GM21786 (cell line): Measurements from ENCODE around the gene GRHPR.
"Not testable (repeated sequence)": the region's sequence is repeated elsewhere in the genome, so short reads cannot be mapped to it uniquely, and the experiment has no call there.

ENCODE experiments used
- ATAC-seq: cut with Tn5 transposase; IDR thresholded peaks from one replicate; pipeline ENCODE4 v1.9.1; 2021; ENCODE audit not compliant: unreplicated experiment

GRHPR gene

GRCh38 chr9:37474438-37474837, 51.9 kb downstream of the GRHPR start:
- ATAC-seq = no peak

DNA sequence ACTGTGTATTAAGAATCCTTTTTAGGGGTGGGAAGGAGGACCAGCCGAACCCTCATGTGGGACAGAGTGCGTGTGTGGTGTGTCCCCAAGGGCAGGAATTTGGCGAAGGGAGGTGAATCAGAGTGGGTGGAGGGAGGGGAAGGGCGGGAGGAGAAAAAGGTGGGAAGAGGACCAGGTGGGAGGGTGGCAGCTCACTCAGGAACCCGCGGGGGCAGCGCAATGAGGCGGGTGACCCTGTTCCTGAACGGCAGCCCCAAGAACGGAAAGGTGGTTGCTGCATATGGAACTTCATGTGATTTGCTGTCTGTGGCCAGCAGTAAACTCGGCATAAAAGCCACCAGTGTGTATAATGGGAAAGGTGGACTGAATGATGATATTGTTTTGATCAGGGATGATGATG, 54.4 kb downstream of the GRHPR start:
- ATAC-seq = no peak

- ATAC-seq = not testable (repeated sequence)
Measured at GRCh38 chr9:37477443-37477842, 54.9 kb downstream of the GRHPR start.

- ATAC-seq = not testable (repeated sequence)
Measured at GRCh38 chr9:37477987-37478619, 55.6 kb downstream of the GRHPR start.

GRCh38 chr9:37480759-37481158, 58.3 kb downstream of the GRHPR start:
- no peak for ATAC-seq

DNA sequence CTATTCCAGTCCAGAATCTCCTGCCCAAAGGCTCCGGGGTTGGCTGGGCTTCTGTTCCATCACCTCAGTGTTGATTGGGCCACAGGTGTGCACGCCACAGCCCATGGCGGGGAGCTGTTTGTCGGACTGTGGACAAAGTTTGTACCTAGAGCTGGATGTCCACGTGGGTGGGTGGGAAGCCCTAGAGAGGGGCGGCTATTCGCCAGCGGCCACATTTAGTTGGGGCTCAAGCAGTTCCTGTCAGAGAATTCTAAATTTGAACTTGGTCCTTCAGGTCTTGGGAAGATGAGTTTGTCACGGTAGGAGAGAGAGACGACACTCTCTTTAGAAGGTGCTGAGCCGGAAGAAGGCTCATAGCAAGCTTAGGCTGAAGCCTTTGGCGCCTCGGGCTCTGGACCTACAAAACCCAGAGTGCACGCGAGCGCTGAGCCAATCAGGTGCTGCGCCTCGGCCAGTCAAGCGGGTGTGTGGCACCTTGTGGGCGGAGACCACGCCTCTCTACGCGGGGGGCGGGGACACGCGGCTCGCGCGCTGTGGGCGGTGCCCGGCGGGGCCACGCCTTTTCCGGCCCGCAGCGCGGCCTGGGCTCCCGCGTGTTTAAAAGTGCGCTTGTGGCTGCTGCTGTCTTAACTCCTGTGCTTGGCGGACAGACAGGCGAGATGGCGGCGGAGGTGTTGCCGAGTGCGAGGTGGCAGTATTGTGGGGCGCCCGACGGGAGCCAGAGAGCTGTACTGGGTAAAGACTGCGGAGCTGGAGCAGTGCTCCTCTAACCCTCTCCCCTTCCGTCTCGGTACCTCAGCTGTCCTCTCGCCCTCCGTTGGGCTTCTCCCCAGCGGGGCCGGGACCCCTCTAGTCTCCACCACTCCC, 63.1 kb downstream of the GRHPR start, which contains the start of gene POLR1E:
Gene POLR1E, plus strand, starts transcription at position 560 of the 867 bp plus-strand sequence. Its CDS starts 100 bp downstream, at position 660.
- peak; percentile 95 for ATAC-seq

DNA sequence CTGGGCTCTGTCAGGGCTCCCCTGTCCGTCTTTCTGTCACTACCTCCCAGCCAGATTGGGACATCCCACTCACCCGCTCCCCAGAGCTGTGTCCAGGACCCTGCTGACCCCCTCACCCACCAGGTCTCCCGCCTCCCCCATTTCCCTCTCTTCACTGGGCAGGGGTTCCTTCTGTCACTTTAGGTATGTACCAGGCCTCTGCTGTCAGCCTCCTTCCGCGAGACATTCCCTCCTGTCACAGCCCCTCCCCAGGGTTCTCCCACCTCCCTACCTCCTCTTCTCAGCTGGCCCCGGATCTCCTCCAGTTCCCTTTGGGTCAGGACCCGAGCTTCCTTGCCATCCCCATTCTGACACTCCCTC, 63.7 kb downstream of the GRHPR start:
- ATAC-seq = no peak
